Measurements from ENCODE around the gene TBCB.

The TBCB gene

GRCh38 chr19:36136964-36137686, 21.9 kb downstream of the TBCB start:
- no peak for DNase-seq (ENCODE audit: low spot score)

GRCh38 chr19:36139120-36139472, 23.8 kb downstream of the TBCB start:
- no peak for DNase-seq (ENCODE audit: low spot score)

GRCh38 chr19:36139473-36140303, 24.4 kb downstream of the TBCB start, which contains the start of gene CAPNS1:
Gene CAPNS1, plus strand, starts transcription at chr19:36140066. Its CDS starts 946 bp downstream, at chr19:36141012.
- peak; percentile 97 for DNase-seq (ENCODE audit: low spot score)

- DNase-seq (ENCODE audit: low spot score), result peak; percentile 77
Measured at GRCh38 chr19:36140304-36141038, 25.2 kb downstream of the TBCB start.

GRCh38 chr19:36141039-36141927, 26.0 kb downstream of the TBCB start:
- peak; percentile 88 for DNase-seq (ENCODE audit: low spot score)

GRCh38 chr19:36142046-36142445, 26.8 kb downstream of the TBCB start:
- no peak for DNase-seq (ENCODE audit: low spot score)

DNA sequence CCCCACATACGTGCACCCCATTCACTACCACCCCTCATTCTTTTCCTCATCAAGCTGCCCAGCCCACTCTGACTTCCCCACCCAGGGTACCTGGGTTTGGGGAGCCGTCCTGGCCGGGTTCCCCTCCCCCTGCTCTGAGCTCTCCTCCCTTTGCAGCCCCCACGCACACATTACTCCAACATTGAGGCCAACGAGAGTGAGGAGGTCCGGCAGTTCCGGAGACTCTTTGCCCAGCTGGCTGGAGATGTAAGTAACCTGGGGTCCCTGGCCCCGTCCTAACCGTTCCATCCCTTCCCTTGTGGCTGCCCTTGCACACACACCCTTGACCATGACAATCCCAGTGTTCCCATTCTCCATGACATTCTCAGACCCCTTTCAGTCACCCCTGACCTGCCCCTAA, 27.2 kb downstream of the TBCB start:
- no peak for DNase-seq (ENCODE audit: low spot score)

DNA sequence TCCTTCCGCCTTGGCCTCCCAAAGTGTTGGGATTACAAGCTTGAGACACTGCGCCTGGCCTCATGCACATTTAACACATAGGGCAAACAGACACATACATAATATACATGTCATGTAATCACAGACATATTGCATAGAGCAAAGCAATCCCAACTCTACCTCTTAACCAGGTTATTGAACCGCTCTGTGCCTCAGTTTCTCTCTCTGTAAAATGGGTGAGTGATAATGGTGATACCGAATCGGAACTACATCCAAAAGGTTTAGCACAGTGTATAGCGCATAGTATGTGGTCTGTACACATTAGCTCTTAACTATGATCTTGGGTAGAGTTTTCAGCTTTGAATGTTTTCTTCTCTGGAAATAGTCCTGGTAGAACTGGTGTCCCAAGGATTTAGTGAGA, 29.4 kb downstream of the TBCB start:
- no peak for DNase-seq (ENCODE audit: low spot score)

GRCh38 chr19:36149673-36150406, 34.6 kb downstream of the TBCB start:
- no peak for DNase-seq (ENCODE audit: low spot score)

- no peak for DNase-seq (ENCODE audit: low spot score)
Measured at GRCh38 chr19:36150586-36150985, 35.3 kb downstream of the TBCB start.

DNA sequence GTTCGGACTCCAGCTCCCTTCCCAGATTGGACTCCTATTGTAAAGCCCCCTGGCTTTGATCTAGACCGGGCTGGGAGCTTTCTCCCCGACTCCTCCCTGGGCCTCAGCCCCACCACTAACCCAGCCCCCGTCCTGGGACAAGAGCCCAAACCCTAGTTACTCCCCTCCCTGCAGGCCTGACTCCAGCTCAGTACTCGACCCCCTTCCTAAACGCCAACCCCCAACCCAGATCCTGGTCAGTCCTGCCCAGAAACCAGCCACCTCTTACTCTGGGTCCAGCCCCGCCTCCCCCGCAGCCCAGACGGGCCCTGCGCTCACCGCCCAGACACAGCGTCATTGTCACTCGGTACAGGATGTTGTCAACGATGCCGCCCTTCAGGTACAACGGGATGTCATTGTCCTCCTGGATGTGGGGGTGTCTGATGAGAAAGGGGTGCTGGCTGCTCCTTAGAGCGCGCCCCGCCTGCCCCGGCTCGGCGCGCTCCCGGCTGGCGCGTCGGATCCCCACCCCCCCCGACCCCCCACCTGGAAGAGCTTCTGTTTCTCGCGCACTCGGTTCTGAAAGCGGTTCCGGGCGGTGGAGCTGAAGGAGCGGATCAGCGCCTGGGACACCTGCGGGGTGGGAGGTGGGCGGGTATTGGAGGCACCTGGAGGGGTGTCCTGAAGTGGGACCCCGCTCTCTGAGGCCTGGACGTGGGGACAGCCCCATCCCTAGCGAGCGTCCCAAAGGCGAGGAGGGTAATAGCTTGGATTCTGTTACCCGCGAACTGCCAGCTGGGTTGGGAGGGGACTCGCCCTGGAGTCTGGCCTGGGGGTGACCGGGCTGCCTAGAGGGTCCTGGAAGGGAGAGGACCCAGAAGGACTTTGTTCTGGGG, 36.1 kb downstream of the TBCB start:
- DNase-seq (ENCODE audit: low spot score), result peak; percentile 77

GRCh38 chr19:36152019-36152351, 36.7 kb downstream of the TBCB start:
- peak; percentile 69 for DNase-seq (ENCODE audit: low spot score)

DNA sequence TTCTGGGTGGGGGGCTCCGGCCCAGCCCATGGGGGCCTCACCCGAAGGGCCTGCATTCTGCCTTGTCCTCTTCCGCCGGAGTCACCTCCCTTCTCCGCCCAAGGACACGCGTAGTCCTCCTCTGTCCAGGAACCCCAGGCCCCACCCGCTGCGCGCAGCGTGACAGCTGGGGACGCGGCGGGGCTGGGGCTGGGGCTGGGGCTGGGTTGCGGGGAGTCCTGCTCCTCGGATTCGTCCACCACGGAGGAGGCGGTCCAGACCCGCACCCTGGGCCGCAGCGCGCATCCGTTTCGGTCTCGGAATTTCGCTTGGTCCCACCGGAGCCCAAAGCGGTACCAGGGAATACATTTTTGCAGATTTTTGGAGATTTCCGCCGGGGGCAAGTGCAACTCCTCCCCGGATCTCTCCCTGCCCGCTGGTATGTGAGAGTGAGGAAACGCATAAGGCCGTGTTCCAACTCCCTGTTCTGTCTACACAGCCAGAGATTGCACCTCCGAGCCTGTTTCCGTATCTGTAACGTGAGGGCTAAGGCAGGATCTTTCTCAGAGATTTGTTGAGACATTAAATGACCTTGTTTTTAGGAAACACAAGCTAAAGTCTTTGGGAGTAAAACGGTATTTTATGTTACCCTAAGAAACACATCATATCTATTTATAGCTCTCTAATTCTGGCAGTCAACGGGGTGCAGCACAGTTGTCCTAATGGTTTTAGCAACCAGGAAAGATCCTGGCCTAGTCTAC, 37.3 kb downstream of the TBCB start, which contains the start of gene COX7A1:
Gene COX7A1 (minus strand): TSS at position 96 of the 740 bp plus-strand sequence. CDS start 40 bp downstream, at position 56.
- peak; percentile 87 for DNase-seq (ENCODE audit: low spot score)

GRCh38 chr19:36153126-36153525, 37.9 kb downstream of the TBCB start:
- no peak for DNase-seq (ENCODE audit: low spot score)

- DNase-seq (ENCODE audit: low spot score), result no peak
Measured at GRCh38 chr19:36160821-36161596, 45.7 kb downstream of the TBCB start.

DNA sequence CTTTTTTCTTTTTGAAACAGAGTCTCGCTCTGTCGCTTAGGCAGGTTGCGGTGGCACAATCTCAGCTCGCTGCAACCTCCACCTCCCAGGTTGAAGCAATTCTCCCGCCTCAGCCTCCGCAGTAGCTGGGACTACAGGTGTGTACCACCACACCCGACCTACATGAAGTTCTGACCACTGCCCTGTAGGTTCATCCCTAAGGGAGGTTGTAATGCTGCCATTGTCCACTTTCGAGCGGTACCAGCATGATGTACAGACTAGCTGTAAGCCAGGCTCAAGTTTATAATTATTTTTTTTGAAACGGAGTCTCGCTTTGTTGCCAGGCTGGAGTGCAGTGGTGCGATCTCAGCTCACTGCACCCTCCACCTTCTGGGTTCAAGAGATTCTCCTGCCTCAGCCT, 48.5 kb downstream of the TBCB start:
- DNase-seq (ENCODE audit: low spot score), result no peak

GRCh38 chr19:36169084-36169760, 54.0 kb downstream of the TBCB start:
- DNase-seq (ENCODE audit: low spot score), result no peak

DNA sequence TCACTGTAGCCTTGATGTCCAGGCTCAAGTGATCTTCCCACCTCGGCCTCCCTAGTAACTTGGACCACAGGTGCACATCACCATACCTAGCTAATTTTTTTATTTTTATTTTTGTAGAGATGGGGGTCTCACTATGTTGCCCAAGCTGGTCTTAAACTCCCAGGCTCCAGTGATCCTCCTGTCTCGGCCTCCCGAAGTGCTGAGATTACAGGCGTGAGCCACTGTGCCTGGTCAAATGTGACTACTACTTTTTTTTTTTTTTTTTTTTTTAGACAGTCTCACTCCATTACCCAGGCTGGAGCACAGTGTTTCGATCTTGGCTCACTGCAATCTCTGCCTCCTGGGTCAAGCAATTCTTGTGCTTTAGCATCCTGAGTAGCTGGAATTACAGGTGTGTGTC, 57.6 kb downstream of the TBCB start:
- no peak for DNase-seq (ENCODE audit: low spot score)
